OCI-LY3 (cell line): ENCODE measurements around the gene MAML1.

Experiments
- H2AFZ ChIP-seq: fragments of 200-600, 300-600 bp; shearing (Covaris generic); 2 replicates; pipeline ENCODE4 v1.6.0; 2014; ENCODE audit warnings: antibody characterized with exemption, low read depth, low read length
- H3K27ac ChIP-seq: fragments of 200-600, 300-600 bp; sonication (generic); 2 replicates; pipeline ENCODE4 v1.5.1; 2014; ENCODE audit warnings: mild to moderate bottlenecking, low read length, moderate library complexity, mixed read lengths
- H3K27me3 ChIP-seq: fragments of 200-600, 300-600 bp; sonication (generic); 2 replicates; pipeline ENCODE4 v1.6.1; 2014; ENCODE audit warnings: low read depth, low read length, mixed read lengths
- H3K36me3 ChIP-seq: fragments of 200-600, 300-600 bp; sonication (generic); replicated peaks from 2 replicates; pipeline ENCODE3; 2014; ENCODE audit warnings: low read depth, low read length, mixed read lengths
- H3K4me1 ChIP-seq: fragments of 300-600, 200-600 bp; sonication (generic); 2 replicates; pipeline ENCODE4 v1.6.1; 2014; ENCODE audit warnings: low read length, mixed read lengths
- H3K4me2 ChIP-seq: fragments of 200-600, 300-600 bp; sonication (generic); 2 replicates; pipeline ENCODE4 v1.6.1; 2014; ENCODE audit warnings: low read length, mixed read lengths
- H3K4me3 ChIP-seq: fragments of 300-600, 200-600 bp; sonication (generic); 2 replicates; pipeline ENCODE4 v1.5.1; 2014; ENCODE audit warnings: antibody characterized with exemption, mild to moderate bottlenecking, low read length, moderate library complexity
- H3K79me2 ChIP-seq: fragments of 300-600, 200-600 bp; shearing (Covaris generic); 2 replicates; pipeline ENCODE4 v1.6.1; 2014; ENCODE audit warnings: mild to moderate bottlenecking, low read length, mixed read lengths
- H3K9ac ChIP-seq: fragments of 300-600, 200-600 bp; shearing (Covaris generic); 2 replicates; pipeline ENCODE4 v1.6.0; 2014; ENCODE audit warnings: mild to moderate bottlenecking, low read length, moderate library complexity
- H3K9me3 ChIP-seq: fragments of 200-600, 300-600 bp; shearing (Covaris generic); 2 replicates; pipeline ENCODE4 v1.6.1; 2014; ENCODE audit warnings: low read length, mixed read lengths; ENCODE audit not compliant: insufficient read depth
- H4K20me1 ChIP-seq: fragments of 200-600, 300-600 bp; sonication (generic); 2 replicates; pipeline ENCODE4 v1.6.1; 2016; ENCODE audit warnings: low read length, mixed read lengths; ENCODE audit not compliant: insufficient read depth
- EZH2phosphoT487 ChIP-seq: fragments of 200-600 bp; shearing (Covaris generic); IDR thresholded peaks from 2 replicates; pipeline ENCODE4 v1.6.1; 2018; ENCODE audit warnings: antibody characterized with exemption, mixed run types, low read depth
- TF ChIP-seq, protein P1 (sequence below): fragments of 200-600, 300-600 bp; sonication (generic); IDR thresholded peaks from 2 replicates; pipeline ENCODE4 v1.5.1; 2014; ENCODE audit warnings: antibody characterized with exemption, low read length, low read depth

Gene MAML1

DNA sequence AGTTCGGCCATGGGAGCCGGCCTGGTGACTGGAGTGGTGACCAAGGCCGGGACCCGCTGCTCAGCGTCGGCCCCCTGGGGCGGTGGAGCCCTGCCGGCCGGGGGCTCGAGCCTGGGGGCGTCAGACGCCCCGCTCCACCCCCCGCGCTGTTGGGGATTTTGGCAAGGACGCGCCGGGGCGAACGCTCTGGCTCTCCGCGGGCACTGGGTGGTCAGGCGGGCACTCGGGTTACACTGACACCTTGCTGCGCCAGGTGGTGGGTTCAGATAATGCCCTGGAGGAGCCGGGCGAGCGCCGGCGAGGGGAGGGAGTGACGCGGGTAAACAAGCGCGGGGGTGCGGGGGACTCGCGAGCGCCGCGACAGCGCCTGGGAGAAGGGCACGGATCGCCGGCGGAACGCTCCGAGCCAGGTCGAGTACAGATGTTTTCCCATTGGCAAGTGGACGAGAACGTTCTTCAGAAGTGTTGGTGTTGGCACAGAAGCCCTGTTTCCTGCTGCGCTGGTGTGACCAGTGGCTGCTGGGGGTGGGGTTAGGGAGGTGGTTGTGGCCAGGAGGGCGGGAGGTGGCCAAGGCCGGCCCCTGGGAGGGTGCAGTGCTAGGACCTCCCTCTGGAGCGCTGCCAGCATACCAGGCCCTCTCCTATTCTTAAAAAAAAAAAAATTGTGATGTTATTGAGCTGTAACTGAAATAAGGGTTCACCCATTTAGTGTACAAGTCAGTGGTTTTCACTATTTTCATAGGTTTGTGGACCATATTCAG, 88.9 kb downstream of the MAML1 start:
- Histone ChIP-seq H3K4me3 (peak overlapping the region; percentile 91), H3K9me3 (no peaks in the 10 kb centered on the region), H3K27me3 (no peaks in the 10 kb centered on the region), H3K27ac (peak overlapping the region; percentile 87), H4K20me1 (peaks cover 46% of the 10 kb centered on the region), H3K4me2 (peak overlapping the region; percentile 63), H3K9ac (peak overlapping the region; percentile 93), H3K79me2 (peaks cover 67% of the 10 kb centered on the region), H3K36me3 (peaks cover 41% of the 10 kb centered on the region), H3K4me1 (peaks cover 34% of the 10 kb centered on the region), H2AFZ (no peak overlapping the region)
- TF ChIP-seq, protein P1, sequence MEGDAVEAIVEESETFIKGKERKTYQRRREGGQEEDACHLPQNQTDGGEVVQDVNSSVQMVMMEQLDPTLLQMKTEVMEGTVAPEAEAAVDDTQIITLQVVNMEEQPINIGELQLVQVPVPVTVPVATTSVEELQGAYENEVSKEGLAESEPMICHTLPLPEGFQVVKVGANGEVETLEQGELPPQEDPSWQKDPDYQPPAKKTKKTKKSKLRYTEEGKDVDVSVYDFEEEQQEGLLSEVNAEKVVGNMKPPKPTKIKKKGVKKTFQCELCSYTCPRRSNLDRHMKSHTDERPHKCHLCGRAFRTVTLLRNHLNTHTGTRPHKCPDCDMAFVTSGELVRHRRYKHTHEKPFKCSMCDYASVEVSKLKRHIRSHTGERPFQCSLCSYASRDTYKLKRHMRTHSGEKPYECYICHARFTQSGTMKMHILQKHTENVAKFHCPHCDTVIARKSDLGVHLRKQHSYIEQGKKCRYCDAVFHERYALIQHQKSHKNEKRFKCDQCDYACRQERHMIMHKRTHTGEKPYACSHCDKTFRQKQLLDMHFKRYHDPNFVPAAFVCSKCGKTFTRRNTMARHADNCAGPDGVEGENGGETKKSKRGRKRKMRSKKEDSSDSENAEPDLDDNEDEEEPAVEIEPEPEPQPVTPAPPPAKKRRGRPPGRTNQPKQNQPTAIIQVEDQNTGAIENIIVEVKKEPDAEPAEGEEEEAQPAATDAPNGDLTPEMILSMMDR: no peak
- no peak for TF ChIP-seq EZH2phosphoT487

DNA sequence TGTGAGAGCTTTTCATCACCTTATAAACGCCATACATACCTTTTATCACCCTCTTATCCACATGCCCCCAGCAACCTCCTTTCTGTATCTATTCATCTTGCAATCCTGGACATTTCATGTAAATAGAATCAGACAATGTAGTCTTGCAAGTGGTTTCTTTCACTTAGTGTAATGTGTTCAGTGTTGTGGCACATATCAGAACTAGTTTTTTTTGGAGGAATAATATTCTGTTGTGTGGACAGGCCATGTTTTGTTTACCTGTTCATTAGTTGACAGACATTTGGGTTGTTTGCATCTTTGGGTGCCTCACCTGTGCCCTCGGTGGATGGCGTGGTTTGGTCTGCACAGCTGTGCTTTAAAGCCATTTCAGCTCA, 89.4 kb downstream of the MAML1 start:
- Histone ChIP-seq H3K4me1 (peaks cover 34% of the 10 kb centered on the region), H2AFZ (no peak overlapping the region), H4K20me1 (peaks cover 46% of the 10 kb centered on the region), H3K9me3 (no peaks in the 10 kb centered on the region), H3K27ac (peak overlapping the region; percentile 87; the same call in 1 of the 2 replicates), H3K79me2 (peaks cover 72% of the 10 kb centered on the region), H3K4me2 (peak overlapping the region; percentile 63), H3K4me3 (peak overlapping the region; percentile 91), H3K36me3 (peaks cover 46% of the 10 kb centered on the region), H3K9ac (peak overlapping the region; percentile 93), H3K27me3 (no peaks in the 10 kb centered on the region)
- TF ChIP-seq, protein P1: no peak
- TF ChIP-seq EZH2phosphoT487: no peak

DNA sequence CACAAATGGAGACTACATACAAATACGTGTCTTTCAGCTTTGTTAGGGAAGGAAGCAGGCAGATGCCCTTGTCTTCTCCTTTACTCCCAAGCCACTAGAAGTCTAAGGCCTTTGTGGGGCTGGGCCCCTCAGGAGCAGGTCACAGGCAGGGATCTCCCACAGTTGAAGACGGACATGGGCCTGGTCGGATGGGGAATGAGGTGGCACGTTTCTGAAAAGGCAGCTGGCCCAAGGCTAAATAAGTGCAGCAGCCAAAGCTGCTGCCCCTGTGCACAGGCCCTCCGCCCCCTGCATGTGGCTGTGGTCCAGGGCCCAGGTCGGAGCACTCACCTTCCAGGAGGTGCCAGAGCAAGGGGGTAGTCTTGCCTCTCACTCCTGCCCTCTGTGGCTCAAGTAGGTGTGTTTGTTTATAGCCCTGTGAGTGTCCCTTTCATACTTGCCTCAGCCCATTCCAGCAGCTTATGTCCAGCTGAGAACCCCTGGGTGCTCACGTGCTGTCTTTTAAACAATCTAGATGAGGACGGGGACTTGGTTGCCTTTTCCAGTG, 89.9 kb downstream of the MAML1 start:
- Histone ChIP-seq H3K4me2 (peak overlapping the region; percentile 63), H3K79me2 (peaks cover 72% of the 10 kb centered on the region), H2AFZ (no peak overlapping the region), H3K4me1 (peaks cover 34% of the 10 kb centered on the region), H3K27me3 (no peaks in the 10 kb centered on the region), H3K36me3 (peaks cover 48% of the 10 kb centered on the region), H4K20me1 (peaks cover 48% of the 10 kb centered on the region), H3K9me3 (no peaks in the 10 kb centered on the region), H3K4me3 (peak overlapping the region; percentile 91), H3K9ac (peak overlapping the region; percentile 93; the same call in 1 of the 2 replicates), H3K27ac (0 out of 2 replicates have a peak overlapping the region, but pooled peaks have one; percentile 87)
- TF ChIP-seq, protein P1: no peak
- no peak for TF ChIP-seq EZH2phosphoT487

DNA sequence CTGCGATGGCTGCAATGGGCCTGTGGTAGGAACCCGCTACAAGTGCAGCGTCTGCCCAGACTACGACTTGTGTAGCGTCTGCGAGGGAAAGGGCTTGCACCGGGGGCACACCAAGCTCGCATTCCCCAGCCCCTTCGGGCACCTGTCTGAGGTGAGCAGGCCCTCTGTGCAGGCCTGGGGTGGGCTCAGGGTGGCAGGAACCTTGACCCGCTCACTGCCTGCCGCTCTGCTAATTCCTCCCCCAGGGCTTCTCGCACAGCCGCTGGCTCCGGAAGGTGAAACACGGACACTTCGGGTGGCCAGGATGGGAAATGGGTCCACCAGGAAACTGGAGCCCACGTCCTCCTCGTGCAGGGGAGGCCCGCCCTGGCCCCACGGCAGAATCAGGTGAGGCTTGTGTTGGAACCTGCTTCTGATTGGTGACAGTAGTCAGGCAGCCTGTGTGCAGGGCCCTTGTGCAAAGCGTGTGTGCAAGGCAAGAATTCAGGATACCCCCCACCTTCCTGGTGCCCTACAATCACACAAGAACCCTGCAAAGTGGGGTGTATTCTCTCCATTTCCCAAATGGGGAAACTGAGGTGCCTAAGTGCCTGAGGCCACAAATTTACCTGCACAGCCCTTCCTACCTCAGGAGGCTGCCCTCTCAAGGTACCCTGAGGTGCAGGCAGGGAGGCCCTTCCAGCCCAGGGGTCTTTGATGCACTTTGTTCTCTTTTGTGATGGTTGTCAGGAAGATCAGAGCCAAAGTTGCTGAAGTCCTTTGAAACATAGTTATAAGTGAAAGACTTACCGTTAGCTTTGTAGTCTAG, 91.5 kb downstream of the MAML1 start:
- Histone ChIP-seq H3K27me3 (no peaks in the 10 kb centered on the region), H2AFZ (no peak overlapping the region), H4K20me1 (peaks cover 55% of the 10 kb centered on the region), H3K4me1 (peaks cover 23% of the 10 kb centered on the region), H3K36me3 (peaks cover 61% of the 10 kb centered on the region), H3K79me2 (peaks cover 71% of the 10 kb centered on the region), H3K9ac (no peak overlapping the region), H3K4me2 (no peak overlapping the region), H3K4me3 (no peak overlapping the region), H3K9me3 (no peaks in the 10 kb centered on the region), H3K27ac (no peak overlapping the region)
- TF ChIP-seq, protein P1: no peak
- TF ChIP-seq EZH2phosphoT487: no peak
